NCI-H526 treated with DMSO at 0.1 percent for 48 hours (cell line): Measurements from ENCODE around the gene BLOC1S5.
"Not testable (repeated sequence)": the region's sequence is repeated elsewhere in the genome, so short reads cannot be mapped to it uniquely, and the experiment has no call there.

Source experiments
- DNase-seq: peaks from one replicate; lab custom pipeline; 2025; lab: John Stamatoyannopoulos, UW

The BLOC1S5 gene

DNA sequence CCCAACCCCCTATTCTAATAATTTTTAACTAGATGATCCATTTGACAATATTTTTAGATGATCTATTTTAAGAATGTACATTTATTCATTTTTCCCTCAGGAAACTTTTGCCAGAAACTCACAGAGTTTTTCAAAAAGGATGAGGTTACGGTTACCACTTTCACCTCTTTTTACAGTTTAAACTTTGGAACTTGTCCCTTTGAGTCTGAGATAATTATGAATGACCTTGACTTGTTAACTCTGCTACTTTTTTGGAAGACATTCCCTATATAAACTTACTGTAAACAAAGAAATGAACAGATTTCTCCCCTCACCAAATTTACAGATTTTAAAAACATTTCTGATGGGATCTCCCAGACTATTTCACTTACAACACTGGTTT lies 18.4 kb upstream of the BLOC1S5 start:
- DNase-seq: no peak

DNA sequence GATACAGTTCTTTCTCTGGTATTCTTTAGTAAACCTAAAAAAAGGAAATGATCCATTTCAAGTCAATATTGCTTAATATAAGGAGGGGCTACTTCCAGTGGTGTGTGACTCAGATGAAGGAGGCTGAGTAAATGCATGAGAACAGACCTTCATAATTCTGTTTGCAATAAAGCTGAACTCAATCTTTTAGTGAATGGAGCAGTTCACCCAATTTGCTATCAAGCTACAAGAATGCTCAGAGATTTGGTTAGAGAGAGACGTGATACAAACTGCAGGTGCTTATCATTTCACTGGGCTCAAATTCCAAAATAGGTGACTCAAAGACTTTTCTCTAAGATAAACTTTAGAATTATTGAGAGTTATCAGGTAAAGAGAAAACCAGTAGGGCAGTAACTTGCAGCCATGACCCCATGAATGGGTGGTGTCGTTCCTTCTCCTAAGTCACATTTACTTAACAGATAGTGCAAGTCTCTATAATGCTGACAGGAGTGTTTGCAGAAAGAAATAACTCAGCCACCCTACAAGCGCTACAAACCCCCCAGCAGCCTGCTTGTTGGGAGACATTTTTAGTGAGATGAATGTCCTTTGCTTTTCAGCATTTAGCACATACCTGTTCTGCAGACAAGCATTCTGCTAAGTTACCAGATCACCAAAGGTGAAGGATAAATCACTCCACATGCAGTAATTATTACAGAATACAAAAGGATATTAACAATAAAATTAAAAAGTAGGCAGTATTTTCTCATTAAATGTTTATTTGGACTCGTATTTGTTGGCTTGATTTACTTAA lies 16.4 kb upstream of the BLOC1S5 start:
- DNase-seq: no peak

DNA sequence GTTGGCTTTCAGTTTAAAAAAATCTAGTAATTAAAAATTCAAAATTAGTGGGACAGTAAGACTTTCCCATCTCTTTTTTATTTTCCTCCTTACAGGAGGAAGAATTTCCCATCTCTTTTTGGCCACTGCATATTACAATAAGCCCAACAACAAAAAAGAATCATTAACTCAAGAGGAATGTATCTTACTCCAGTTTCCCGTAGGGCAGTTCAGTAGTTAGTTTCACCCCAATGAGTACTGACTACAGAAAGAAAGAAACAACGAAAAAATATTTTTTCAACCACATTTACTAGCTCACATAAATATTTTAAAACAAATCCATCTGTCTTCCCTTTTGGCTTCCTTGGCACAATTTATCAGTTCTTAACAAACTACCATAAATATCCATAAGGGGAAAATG lies 14.9 kb upstream of the BLOC1S5 start:
- no peak for DNase-seq

DNA sequence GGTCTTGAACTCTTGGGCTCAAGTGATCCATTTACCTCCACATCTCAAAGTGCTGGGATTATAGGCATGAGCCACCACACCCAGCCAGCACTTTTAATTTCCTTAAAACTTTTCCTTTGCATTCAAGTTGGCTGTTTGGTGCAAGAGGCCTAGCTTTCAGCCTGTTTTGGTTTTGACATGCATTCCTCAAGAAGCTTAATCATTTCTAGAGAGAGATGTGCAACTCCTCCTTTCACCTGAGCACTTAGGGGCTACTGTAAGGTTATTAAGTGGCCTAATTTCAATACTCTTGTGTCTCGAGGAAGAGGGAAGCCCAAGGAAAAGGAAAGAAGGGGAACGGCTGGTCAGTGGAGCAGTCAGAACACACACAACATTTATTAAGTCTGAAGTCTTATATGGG lies 13.8 kb upstream of the BLOC1S5 start:
- no peak for DNase-seq

DNA sequence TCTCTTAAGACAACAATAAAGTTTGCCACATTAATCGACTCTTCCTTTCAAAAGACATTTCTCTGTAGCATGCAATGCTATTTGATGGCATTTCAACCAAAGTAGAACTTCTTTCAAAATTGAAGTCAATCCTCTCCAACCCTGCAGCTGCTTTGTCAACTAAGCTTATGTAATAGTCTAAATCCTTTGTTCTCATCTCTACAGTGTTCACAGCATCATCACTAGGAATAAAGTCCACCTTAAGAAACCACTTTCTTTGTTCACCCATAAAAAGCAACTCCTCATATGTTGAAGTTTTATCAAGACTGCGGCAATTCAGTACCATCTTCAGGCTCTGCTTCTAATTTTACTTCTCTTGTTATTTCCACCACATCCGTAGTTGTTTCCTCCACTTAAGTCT lies 11.5 kb upstream of the BLOC1S5 start:
- DNase-seq: no peak

DNA sequence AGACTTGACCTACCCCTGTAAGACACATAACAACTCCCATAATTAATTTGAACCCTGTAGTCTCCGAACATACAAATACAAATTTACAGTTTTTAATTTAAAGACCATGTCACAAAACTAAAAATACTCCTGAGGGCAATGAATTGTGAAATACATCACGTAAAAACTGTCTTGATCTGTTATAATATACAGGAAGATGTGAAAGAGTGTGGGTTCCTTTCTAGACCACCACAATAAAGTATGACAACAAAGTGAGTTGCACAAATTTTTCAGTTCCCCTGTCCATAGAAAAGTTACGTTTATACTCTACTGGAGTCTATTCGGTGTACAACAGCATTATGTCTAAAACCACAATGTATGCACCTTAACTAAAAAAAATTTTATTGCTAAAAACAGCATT lies 11.0 kb upstream of the BLOC1S5 start:
- DNase-seq: no peak

DNA sequence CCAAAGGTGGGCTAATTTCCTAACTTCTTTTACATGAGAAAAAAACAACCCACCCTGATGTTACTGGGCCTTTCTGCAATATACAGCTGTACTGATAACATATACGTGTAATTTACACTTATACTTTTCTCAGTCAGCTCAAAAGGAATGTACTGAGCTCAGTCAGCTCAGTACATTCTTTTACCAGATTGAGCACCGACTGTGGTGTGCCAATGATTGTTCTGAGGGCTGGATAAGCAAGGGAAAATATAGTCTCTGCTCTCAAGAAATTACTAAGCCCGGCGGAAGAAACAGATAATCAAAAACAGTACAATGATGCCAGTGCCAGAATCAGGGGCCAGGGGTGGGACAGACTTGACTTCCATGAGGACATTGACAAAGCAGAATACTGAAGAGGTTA lies 10.0 kb upstream of the BLOC1S5 start:
- DNase-seq: no peak

DNA sequence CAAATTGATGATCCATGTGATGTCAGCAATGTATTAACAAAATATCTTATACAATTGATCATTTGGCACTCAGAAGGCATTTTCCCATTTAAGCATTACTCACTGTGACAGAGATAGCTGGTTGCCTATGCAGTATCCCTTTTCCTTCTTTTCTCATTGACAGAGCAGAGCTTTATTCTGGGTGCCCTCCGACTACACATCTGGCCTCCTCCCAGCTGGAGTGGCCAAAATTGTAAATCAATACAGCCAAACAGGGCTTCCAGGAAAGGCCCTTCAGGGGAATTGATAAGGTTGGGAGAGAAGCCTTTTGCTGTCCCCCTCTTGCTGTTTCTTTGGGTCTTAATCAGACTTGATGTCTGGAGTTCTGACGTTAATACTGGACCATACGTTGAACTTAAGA lies 9.6 kb upstream of the BLOC1S5 start:
- DNase-seq: no peak

DNA sequence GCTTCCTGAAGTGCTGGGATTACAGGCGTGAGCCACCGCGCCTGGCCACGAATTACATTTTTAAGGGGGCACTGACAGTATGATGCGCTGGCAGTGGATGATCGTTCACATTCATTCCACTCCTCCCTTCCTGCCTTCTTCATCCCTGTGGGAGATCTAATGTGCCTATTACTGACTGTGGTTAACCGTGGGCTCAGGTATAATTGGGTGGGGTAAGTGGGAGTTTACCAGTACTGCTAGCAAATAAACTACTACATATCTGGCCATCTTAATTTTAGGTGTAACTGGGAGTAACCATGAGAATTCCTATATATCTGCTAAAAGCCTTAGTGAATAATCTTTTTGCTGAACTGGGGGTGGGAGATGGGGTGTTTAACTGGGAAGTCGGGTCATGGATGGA lies 6.5 kb upstream of the BLOC1S5 start:
- DNase-seq: no peak

DNA sequence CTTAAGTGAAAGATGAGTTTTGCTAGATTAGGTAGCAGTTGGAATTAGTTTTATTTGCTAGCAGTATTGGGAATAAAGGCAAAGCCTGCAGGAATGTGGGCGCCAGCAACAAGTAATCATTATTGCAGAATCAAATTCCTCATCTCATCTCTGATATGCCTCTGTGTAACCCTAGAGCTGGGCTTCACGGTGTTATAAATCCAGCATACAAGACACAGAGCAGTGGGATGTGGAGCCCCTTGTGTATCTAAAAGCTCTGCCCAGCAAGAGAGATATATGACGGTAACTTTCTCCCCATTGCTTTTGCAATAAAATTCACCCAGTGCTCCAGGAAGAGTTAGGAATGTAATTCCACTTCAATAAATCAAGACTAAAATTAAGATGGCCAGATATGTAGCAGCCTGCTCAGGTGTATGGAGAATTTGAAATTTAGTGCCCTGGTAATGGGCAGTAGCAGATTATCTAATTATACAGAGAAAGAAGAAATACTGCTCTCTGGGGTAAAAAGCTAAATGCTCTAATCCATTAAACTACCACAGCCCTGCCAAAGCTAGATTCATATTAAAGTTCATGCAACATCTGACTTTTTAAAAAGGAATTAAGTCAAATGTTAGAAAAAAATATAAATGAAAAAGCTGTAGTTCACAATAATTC lies 5.6 kb upstream of the BLOC1S5 start:
- no peak for DNase-seq

DNA sequence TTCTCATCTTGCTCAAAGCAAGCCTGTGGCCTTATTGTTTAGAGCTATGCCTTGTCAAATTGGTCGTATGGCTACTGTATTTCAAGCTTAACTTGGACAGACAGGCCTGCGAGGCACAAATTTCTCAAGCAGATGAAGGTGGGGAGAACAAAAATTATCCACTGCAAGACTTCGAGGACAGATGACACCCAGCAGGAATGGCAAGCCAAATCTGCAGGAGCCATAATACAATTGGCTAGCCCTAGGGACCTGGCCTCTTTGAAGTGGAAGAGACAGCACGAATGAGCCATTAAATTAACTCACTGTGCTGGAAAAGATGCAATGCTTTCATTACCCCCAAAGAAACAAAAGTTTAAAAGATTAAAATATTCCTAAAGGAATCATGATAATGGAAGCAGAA lies 5.0 kb upstream of the BLOC1S5 start:
- no peak for DNase-seq

DNA sequence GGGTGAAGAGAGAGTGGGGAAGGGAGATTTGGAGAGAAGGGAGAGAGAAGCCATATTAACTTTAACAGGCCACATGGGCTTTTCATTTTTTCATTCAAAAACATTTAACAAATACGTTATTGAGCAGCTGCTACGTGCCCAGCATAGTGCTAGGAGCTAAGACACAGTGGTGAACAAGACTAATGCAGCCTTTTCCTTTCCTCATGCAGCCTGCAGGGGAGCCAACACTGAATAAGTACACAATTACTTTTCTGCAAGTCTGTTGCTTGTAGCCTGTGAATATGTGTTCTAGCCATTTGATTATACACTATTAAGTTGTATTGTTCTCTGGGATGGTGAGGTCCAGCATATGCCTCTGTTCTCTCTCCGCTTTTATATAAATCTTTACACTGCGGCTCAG lies 1.9 kb upstream of the BLOC1S5 start:
- no peak for DNase-seq

DNA sequence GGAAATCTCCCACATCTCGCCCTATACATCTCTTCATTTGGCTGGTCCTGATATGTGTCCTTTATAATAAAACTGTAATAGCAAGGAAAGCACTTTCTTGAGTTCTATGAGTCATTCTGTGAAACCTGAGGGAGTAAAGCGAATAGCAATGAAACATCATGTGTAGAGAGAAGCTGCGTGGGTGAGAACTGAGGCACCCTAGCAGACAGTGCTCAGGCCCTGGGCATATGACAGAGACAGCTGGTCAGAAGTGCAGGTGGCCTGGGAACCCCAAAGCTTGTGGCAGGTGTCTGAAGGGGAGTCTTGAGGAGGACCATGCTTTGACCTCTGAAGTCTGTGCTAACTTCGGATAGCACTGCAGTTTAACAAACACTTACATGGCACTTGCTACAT lies 1.3 kb upstream of the BLOC1S5 start:
- DNase-seq: no peak

DNA sequence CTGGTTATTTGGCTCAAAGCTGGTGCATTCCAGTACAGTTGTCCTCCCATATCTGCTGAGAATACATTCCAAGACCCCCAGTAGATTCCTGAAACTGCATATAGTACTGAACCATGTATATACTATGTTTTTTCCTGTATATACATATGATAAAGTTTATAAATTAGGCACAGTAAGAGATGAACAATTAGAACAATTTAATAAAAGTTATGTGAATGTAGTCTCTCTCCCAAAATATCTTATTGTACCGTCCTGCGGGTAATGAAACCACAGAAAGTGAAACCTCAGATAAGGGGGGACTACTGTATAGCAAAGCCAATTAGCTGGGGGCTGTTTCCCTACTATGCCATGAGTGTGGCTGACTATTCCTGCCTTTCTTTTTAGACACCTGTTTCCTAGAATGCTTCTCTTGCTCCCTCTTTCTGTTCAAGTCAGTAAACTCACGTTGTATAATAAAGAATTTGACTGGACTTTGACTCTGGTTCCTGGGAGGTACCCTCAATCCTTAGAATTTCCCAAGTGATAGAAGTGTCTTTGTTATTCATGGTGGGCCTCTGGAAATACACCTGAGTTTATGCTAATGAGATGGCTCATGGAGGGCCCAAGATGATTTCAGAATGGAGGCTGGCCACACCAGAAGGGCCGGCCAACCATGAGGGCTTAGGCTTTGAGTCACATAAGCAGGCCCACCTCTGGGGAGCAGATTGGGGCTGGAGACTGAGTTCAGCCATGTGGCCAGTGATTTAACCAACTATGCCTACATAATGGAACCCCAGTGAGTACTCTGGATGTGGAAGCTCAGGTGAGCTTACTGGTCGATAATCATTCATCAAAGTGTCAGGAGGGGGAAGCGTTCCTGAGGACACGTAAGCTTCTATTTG lies 689 bp upstream of the BLOC1S5 start:
- DNase-seq: no peak

DNA sequence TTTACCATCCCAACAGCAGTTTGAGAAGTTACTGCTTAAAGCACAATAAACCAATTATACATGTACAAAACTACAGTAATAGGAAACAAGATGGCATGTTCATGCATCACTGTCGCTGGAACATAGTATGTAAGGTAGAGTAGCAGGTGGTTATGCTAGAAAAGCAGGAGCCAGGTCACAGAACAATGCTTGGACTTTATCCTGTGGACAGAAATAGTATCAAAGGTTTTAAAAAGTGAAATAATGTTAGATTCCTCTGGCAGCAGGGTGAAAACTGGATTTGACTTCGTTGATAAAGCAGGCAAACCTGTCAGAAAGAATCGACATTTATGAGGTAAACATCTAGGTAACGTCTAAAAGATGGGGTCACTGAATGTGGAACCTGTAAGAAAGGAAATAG lies 2.5 kb downstream of the BLOC1S5 start:
- no peak for DNase-seq

DNA sequence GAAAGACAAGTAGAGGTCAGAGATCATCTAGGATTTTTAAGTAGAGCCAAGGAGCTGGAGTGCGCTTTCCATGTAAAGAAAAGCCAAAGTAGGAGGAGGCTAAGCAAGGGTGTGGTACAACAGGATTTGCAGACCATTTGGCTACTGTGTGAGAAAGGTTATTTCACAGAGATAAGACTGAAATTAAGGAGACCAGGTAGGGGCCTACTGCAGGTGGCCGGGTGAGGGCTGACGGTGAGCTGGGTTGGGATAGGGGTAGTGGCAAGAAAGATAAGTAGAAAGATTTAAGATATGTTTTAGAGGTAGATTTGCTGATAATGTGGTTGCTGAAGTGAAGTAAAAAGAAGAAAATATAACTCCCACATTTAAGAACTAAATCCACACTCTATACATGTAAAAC lies 3.8 kb downstream of the BLOC1S5 start:
- DNase-seq: no peak

DNA sequence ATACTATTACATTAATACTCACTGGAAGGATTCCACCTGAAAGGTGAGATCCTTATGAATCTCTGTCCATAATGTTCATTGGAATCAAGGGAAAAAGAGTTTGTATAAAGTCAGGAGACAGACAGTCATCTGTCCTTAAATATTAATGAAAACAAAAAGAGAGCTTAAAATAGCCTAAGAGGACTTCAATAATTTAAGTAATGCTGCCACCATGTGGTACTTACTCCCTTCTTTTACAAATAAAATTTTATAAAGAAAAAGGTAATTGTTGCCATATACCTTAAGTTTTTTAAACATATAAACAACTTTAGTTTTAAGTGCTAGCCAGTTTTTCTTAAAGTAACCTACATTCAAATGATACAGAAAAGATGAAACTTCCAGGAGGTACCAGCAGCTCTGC lies 5.1 kb downstream of the BLOC1S5 start:
- DNase-seq: no peak

DNA sequence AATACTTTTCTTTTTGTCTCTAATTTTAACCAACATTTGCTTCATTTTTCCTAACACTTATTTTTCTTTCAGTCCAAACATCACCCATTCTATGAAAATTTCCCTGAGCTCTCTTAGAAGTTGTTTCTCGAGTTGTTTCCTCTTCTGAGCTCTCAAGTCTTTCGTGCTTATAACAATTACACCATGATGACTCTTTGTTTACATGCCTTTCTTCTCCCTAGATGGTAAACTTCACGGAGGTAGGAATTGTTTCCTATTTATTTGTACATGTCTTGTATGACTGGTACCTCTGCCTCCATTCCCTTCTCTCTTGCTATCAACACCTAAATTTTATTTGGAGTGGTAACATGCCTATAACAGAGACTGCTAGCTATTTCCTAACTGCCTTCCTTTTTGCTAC lies 6.4 kb downstream of the BLOC1S5 start:
- DNase-seq: no peak

DNA sequence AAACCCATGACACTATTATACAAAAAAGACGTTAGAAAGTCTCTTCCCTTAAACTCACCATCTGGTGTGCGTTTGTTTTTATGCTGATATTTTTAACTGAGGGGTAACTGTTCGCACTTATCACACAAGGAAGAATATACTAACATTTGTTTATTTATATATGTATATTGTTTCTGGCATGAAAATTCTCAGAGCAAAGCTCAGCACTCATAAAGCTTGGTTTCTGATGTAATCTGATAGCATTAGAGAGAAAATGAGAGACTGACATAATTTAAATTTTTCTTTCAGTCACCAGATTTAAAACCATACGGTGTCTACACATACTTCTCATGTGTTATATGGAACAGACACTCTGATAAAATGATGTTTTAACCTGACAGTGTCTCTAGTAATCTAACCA lies 6.9 kb downstream of the BLOC1S5 start:
- peak; percentile 20 for DNase-seq

DNA sequence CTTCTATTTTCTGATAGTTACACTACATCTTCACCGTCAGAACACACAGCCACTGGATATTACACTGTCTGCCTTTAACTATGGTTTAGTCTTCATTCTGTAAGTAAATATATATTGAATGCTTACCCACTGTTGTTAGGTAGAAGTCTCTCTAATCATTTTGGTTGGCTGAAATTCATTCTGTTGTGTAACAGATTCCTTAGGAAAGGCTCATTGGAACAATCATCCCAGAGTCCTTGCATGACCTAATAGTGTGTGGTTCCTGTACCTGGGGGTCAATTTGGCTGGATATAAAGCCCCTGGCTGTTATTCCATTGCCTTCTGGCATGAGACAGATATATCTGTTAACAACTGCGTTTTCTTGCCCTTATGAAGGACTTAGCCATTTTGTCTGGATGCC lies 9.9 kb downstream of the BLOC1S5 start:
- no peak for DNase-seq

DNA sequence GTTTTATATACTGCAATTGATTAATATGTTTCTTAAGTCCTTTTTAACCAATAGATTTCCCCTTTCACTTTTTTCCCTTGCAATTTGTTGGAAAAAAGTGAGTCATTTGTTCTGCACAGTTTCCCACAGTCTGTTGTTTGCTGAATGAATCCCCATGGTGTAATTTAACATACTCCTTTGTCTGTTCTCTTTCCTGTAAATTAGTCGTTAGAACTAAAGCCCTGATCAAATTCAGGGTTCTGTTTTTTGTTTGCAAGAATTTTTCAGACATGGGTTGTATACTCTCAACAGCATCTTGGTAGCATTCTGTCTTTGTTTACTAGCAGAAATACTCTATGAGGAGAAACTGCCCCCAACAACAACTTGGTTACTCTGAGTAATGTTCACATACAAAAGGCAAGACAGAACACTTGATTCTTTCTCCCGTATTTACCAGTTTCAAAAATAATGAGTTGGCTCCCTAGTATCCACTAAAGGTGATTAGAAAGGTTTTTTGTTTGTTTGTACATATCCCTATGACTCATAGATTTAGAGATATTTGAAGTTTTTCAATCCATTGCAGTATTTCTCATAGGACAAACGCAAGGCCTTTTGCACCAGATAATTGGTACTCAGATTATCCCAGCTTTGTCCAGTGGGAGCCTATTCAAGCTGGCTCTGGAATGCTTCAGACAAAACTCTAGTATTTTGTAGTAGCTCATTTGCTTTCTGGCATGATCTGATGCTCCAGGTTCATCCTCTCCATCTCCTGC lies 16.5 kb downstream of the BLOC1S5 start:
- no peak for DNase-seq

DNA sequence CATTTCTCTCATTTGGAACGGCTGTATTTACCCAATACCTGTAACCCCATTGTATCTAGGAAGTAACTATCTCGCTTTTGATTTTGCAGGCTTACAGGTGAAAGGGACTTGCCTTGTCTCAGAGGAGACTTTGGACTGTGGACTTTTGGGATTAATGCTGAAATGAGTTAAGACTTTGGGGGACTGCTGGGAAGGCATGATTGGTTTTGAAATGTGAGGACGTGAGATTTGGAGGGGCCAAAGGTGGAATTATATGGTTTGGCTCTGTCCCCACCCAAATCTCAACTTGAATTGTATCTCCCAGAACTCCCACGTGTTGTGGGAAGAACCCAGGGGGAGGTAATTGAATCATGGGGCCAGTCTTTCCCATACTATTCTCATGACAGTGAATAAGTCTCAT lies 18.4 kb downstream of the BLOC1S5 start:
- DNase-seq: not testable (repeated sequence)
